H1 (cell line): Measurements from ENCODE around the gene NPR2. TPM values are rescaled to one million over a fixed set of nuclear protein-coding genes. Genes with fewer than 3 reads are reported as not detected.
A peak's percentile ranks its signal among the peaks of the same experiment; 100 is the strongest.

Experiments
- CTCF ChIA-PET: fragments of 300-600 bp; sonication (Branson Sonifier 250); formaldehyde crosslinking; loops from one replicate; lab custom pipeline; 2021; ENCODE audit not compliant: partially characterized antibody; lab: Charles Lee
- POLR2A ChIA-PET: fragments of 300-600 bp; sonication (Branson Sonifier 250); formaldehyde crosslinking; loops from one replicate; lab custom pipeline; 2021; ENCODE audit warnings: inconsistent platforms; ENCODE audit not compliant: partially characterized antibody; lab: Charles Lee
- DNase-seq, 2 experiments: peaks; one replicate each; pipeline versions ENCODE4 v3.0.0 to v3.0.0-alpha.2; 2010 to 2022; ENCODE audit warnings: low spot score in 2 of 2, low read depth in 1 of 2, mixed read lengths in 1 of 2
- FAIRE-seq: peaks from 2 replicates; lab custom pipeline; 2011; peaks lifted over from hg19 to GRCh38; lab: Jason Lieb, UNC
- H2AFZ ChIP-seq: 2 replicates; pipeline ENCODE4 v1.8.1; 2012; ENCODE audit warnings: low read length, inconsistent platforms
- H2AK5ac ChIP-seq: 2 replicates; pipeline ENCODE4 v1.6.1; 2013; ENCODE audit warnings: low read depth, low read length
- H2BK120ac ChIP-seq: replicated peaks from 2 replicates; pipeline ENCODE3; 2013; ENCODE audit warnings: low read depth, low read length, inconsistent platforms
- H2BK12ac ChIP-seq: 2 replicates; pipeline ENCODE4 v1.6.1; 2013; ENCODE audit warnings: low read depth, low read length
- H2BK15ac ChIP-seq: 2 replicates; pipeline ENCODE4 v1.6.1; 2013; ENCODE audit warnings: low read length
- H2BK20ac ChIP-seq: 2 replicates; pipeline ENCODE4 v1.6.1; 2013; ENCODE audit warnings: low read length
- H2BK5ac ChIP-seq: 2 replicates; pipeline ENCODE4 v1.6.1; 2013; ENCODE audit warnings: low read depth, low read length
- H3K14ac ChIP-seq: 2 replicates; pipeline ENCODE4 v1.6.1; 2013; ENCODE audit warnings: inconsistent platforms; ENCODE audit not compliant: insufficient read length
- H3K18ac ChIP-seq: 2 replicates; pipeline ENCODE4 v1.6.1; 2013; ENCODE audit warnings: low read length; ENCODE audit errors: extremely low read depth
- H3K23ac ChIP-seq: 2 replicates; pipeline ENCODE4 v1.6.1; 2013; ENCODE audit warnings: inconsistent platforms; ENCODE audit not compliant: insufficient read length
- H3K23me2 ChIP-seq: 2 replicates; pipeline ENCODE4 v1.6.1; 2013; ENCODE audit warnings: low read depth, low read length
- H3K27ac ChIP-seq: 2 replicates; pipeline ENCODE4 v1.6.1; 2011; ENCODE audit warnings: low read depth, low read length, inconsistent platforms
- H3K27me3 ChIP-seq, 4 experiments: replicated peaks in 1 of 4; 1 replicate in 1 of 4; 2 replicates in 3 of 4; pipeline versions ENCODE4 v1.6.1 to v1.8.1; 2011 to 2013; ENCODE audit warnings: low read length in 3 of 4, mild to moderate bottlenecking in 3 of 4, inconsistent platforms in 2 of 4, mixed read lengths in 2 of 4, moderate library complexity in 1 of 4; ENCODE audit not compliant: control insufficient read depth in 3 of 4, insufficient read depth in 3 of 4; ENCODE audit errors: extremely low read depth in 1 of 4
- H3K36me3 ChIP-seq, 4 experiments: 2 replicates each; pipeline versions ENCODE4 v1.6.1 to v1.8.1; 2011 to 2013; ENCODE audit warnings: mild to moderate bottlenecking in 4 of 4, low read length in 3 of 4, moderate library complexity in 2 of 4, control low read depth in 1 of 4, inconsistent platforms in 1 of 4; ENCODE audit not compliant: insufficient read depth in 4 of 4, control insufficient read depth in 2 of 4
- H3K4ac ChIP-seq: replicated peaks from 2 replicates; pipeline ENCODE3; 2013; ENCODE audit warnings: low read length, low read depth, mixed read lengths, inconsistent platforms; ENCODE audit not compliant: insufficient read length
- H3K4me1 ChIP-seq, 4 experiments: replicated peaks in 1 of 4; 1 replicate in 1 of 4; 2 replicates in 3 of 4; pipeline versions ENCODE4 v1.6.1 to v1.8.1; 2011 to 2013; ENCODE audit warnings: low read length in 3 of 4, inconsistent platforms in 2 of 4, mixed read lengths in 1 of 4; ENCODE audit not compliant: insufficient read depth in 4 of 4, control insufficient read depth in 3 of 4
- H3K4me2 ChIP-seq, 2 experiments: 2 replicates each; pipeline versions ENCODE4 v1.6.1 to v1.8.1; 2011 to 2013; ENCODE audit warnings: low read depth in 2 of 2, low read length in 2 of 2, control low read depth in 1 of 2, inconsistent platforms in 1 of 2, mild to moderate bottlenecking in 1 of 2; ENCODE audit not compliant: insufficient read depth in 1 of 2
- H3K4me3 ChIP-seq, 4 experiments: fragments of 200-600, 300-600 bp in 1 of 4; sonication (generic), shearing (Covaris generic), sonication (Bioruptor Twin) in 1 of 4; 2 replicates each; pipeline versions ENCODE4 v1.5.1 to v1.8.1; 2011 to 2016; ENCODE audit warnings: low read length in 4 of 4, low read depth in 3 of 4, control low read depth in 2 of 4, inconsistent platforms in 2 of 4, mild to moderate bottlenecking in 2 of 4, mixed read lengths in 1 of 4, moderate library complexity in 1 of 4; ENCODE audit not compliant: insufficient read depth in 2 of 4; ENCODE audit errors: extremely low read depth in 1 of 4
- H3K56ac ChIP-seq: replicated peaks from 2 replicates; pipeline ENCODE3; 2013; ENCODE audit warnings: low read depth, mild to moderate bottlenecking, mixed read lengths, low read length, inconsistent platforms; ENCODE audit not compliant: insufficient read length
- H3K79me1 ChIP-seq: 2 replicates; pipeline ENCODE4 v1.6.1; 2013; ENCODE audit warnings: low read depth, low read length, control low read depth
- H3K79me2 ChIP-seq, 2 experiments: 2 replicates each; pipeline versions ENCODE4 v1.6.1 to v1.8.1; 2012 to 2013; ENCODE audit warnings: low read length in 2 of 2, mild to moderate bottlenecking in 2 of 2, inconsistent platforms in 1 of 2; ENCODE audit not compliant: insufficient read depth in 2 of 2, control insufficient read depth in 1 of 2
- H3K9ac ChIP-seq, 4 experiments: replicated peaks in 1 of 4; 1 replicate in 1 of 4; 2 replicates in 3 of 4; pipeline versions ENCODE4 v1.6.1 to v1.8.1; 2011 to 2013; ENCODE audit warnings: low read depth in 3 of 4, low read length in 3 of 4, control low read depth in 2 of 4, mild to moderate bottlenecking in 2 of 4, moderate library complexity in 2 of 4, inconsistent platforms in 1 of 4; ENCODE audit errors: extremely low read depth in 1 of 4
- H3K9me3 ChIP-seq, 2 experiments: 2 replicates each; pipeline versions ENCODE4 v1.6.1 to v1.8.1; 2012 to 2013; ENCODE audit warnings: mild to moderate bottlenecking in 2 of 2, moderate library complexity in 2 of 2, control low read depth in 1 of 2, inconsistent platforms in 1 of 2, low read depth in 1 of 2, low read length in 1 of 2, mixed read lengths in 1 of 2; ENCODE audit not compliant: insufficient read depth in 2 of 2
- H4K20me1 ChIP-seq, 2 experiments: replicated peaks in 1 of 2; 2 replicates each; pipeline versions ENCODE3 to v1.8.1; 2011 to 2013; ENCODE audit warnings: inconsistent platforms in 2 of 2, low read length in 2 of 2, mild to moderate bottlenecking in 1 of 2; ENCODE audit not compliant: insufficient read depth in 2 of 2, control insufficient read depth in 1 of 2
- H4K5ac ChIP-seq: 2 replicates; pipeline ENCODE4 v1.6.1; 2013; ENCODE audit warnings: low read length, low read depth, mixed read lengths, inconsistent platforms; ENCODE audit not compliant: insufficient read length
- H4K8ac ChIP-seq: 2 replicates; pipeline ENCODE4 v1.8.0; 2013; ENCODE audit warnings: mild to moderate bottlenecking, moderate library complexity, low read length, inconsistent platforms; ENCODE audit not compliant: insufficient read depth; ENCODE audit errors: extremely low read depth
- H4K91ac ChIP-seq: replicated peaks from 2 replicates; pipeline ENCODE3; 2013; ENCODE audit warnings: low read length, mixed read lengths, inconsistent platforms; ENCODE audit not compliant: insufficient read length
- WGBS, 2 experiments: shearing (Covaris generic) in 1 of 2; methylation state at CpG; one replicate each; pipeline versions ENCODE4 v1.1.6 to v1.1.7; 2013 to 2015; ENCODE audit warnings: low lambda C conversion rate in 2 of 2, mixed read lengths in 2 of 2, inconsistent platforms in 1 of 2, low coverage in 1 of 2, missing lambda C conversion rate in 1 of 2; ENCODE audit not compliant: insufficient replicate concordance in 2 of 2, insufficient coverage in 1 of 2, insufficient read length in 1 of 2; ENCODE audit errors: extremely low coverage in 1 of 2, missing lambda C conversion rate in 1 of 2; 5-methylcytosine and 5-hydroxymethylcytosine counted together
- polyA plus RNA-seq, 7 experiments: library from polyadenylated mRNA; depleted of rRNA in 3 of 7; stranded (reverse) in 5 of 7; unstranded in 2 of 7; fragments of >200 nt in 5 of 7; fragments of 200-250 nt in 2 of 7; gene quantifications; 1 replicate in 5 of 7; 2 replicates in 1 of 7; 4 replicates in 1 of 7; pipeline versions ENCODE4 v1.2.1 to v1.2.3, GENCODE V29; 2011 to 2013; ENCODE audit warnings: missing spikeins in 2 of 7, mixed read lengths in 2 of 7
- total RNA-seq: library from RNA; stranded (reverse); fragmentation: NEBNext Ultra II Directional; extraction: Animal tissue kit (Norgen Biotek cat#: 25700); gene quantifications from 2 replicates; pipeline ENCODE4 v1.2.1, GENCODE V29; 2021

Gene NPR2
- total and polyA plus RNA-seq, 2 of the 8 experiments (the other 6 are each of a cell fraction or from before 2014, with no cell fraction given), result 11.0 to 17.0 TPM

GRCh38 chr9:35826071-35826701, 34.8 kb downstream of the NPR2 start:
- Histone ChIP-seq H3K23ac (no peak overlapping the region), H4K5ac (no peak overlapping the region), H3K27ac (no peak overlapping the region), H3K23me2 (peaks cover 10% of the 10 kb centered on the region), H3K56ac (no peak overlapping the region), H3K18ac (no peak overlapping the region), H2BK15ac (0 out of 2 replicates have a peak overlapping the region, but pooled peaks have one; percentile 88), H3K79me1 (no peaks in the 10 kb centered on the region), H3K14ac (no peak overlapping the region), H3K4me3 (no peak overlapping the region), H4K91ac (peak overlapping the region; percentile 78), H2BK12ac (peak overlapping the region; percentile 84; the same call in 1 of the 2 replicates), H2BK5ac (peak overlapping the region; percentile 73; the same call in 1 of the 2 replicates), H3K9me3 (no peaks in the 10 kb centered on the region), H3K79me2 (no peaks in the 10 kb centered on the region), H3K36me3 (no peaks in the 10 kb centered on the region), H3K9ac (no peak overlapping the region), H3K4me1 (peaks cover 2 to 18% (median 9%) of the 10 kb centered on the region in 4 experiments; a peak in 6 of 7 replicates), H4K8ac (no peak overlapping the region), H3K27me3 (no peaks in the 10 kb centered on the region), H3K4ac (no peak overlapping the region), H3K4me2 (no peak overlapping the region), H2BK20ac (0 out of 2 replicates have a peak overlapping the region, but pooled peaks have one; percentile 24), H2AFZ (peak overlapping the region; percentile 68), H4K20me1 (no peaks in the 10 kb centered on the region), H2BK120ac (peak overlapping the region; percentile 68), H2AK5ac (no peak overlapping the region)
- ChIA-PET CTCF (interaction anchor here (0.5 to 10.6 kb wide), 48 partner anchors 8 to 687 kb away, joined by 3 to 172 read pairs (median 4); partner anchors contain the start of genes CREB3, GBA2, HINT2 and HRCT1), POLR2A (interaction anchor here (0.6 to 1.3 kb wide), 2 partner anchors 12 to 20 kb away, joined by 4 read pairs; partner anchors contain the start of gene HINT2)
- peak in 1 of 2 experiments; percentile 58 for DNase-seq
- FAIRE-seq, result peak; percentile 85
- WGBS, 2 experiments, result 68% methylated on average over 4 of the region's 4 CpGs; no CpG with 5 or more reads in 1 of the 2 experiments
